AG20443 (cell line): ENCODE measurements around the gene GPR146.
"Not testable (repeated sequence)": the region's sequence is repeated elsewhere in the genome, so short reads cannot be mapped to it uniquely, and the experiment has no call there.

Experiments used
- DNase-seq: peaks from one replicate; pipeline ENCODE4 v3.0.0; 2012; ENCODE audit warnings: low spot score, mixed read lengths

The GPR146 gene

GRCh38 chr7:1058311-1058710 lies 14.0 kb downstream of the GPR146 start:
- DNase-seq = no peak

- DNase-seq = peak; percentile 62
Measured at GRCh38 chr7:1058821-1059199, 14.5 kb downstream of the GPR146 start.

- DNase-seq = no peak
Measured at GRCh38 chr7:1059200-1060091, 15.1 kb downstream of the GPR146 start.

GRCh38 chr7:1060315-1061072 lies 16.1 kb downstream of the GPR146 start:
- peak; percentile 28 for DNase-seq

- no peak for DNase-seq
Measured at GRCh38 chr7:1061180-1061579, 16.8 kb downstream of the GPR146 start.

GRCh38 chr7:1062296-1063294 lies 18.2 kb downstream of the GPR146 start:
- DNase-seq = no peak

GRCh38 chr7:1063361-1063760 lies 19.0 kb downstream of the GPR146 start:
- DNase-seq = no peak

GRCh38 chr7:1064581-1064980 lies 20.2 kb downstream of the GPR146 start:
- no peak for DNase-seq

- DNase-seq = no peak
Measured at GRCh38 chr7:1065263-1065584, 20.9 kb downstream of the GPR146 start.

- peak; percentile 96 for DNase-seq
Measured at GRCh38 chr7:1065585-1066241, 21.4 kb downstream of the GPR146 start.

GRCh38 chr7:1066242-1066588 lies 21.9 kb downstream of the GPR146 start:
- DNase-seq = no peak

GRCh38 chr7:1068013-1068412 lies 23.7 kb downstream of the GPR146 start:
- no peak for DNase-seq

- DNase-seq = no peak
Measured at GRCh38 chr7:1068619-1069018, 24.3 kb downstream of the GPR146 start.

GRCh38 chr7:1070544-1071011 lies 26.2 kb downstream of the GPR146 start:
- DNase-seq = no peak

GRCh38 chr7:1071731-1072254 lies 27.4 kb downstream of the GPR146 start:
- DNase-seq = no peak

GRCh38 chr7:1073142-1073977 lies 29.0 kb downstream of the GPR146 start:
- no peak for DNase-seq

- not testable (repeated sequence) for DNase-seq
Measured at GRCh38 chr7:1074018-1074417, 29.7 kb downstream of the GPR146 start.

- no peak for DNase-seq
Measured at GRCh38 chr7:1074593-1075431, 30.5 kb downstream of the GPR146 start.
